ENCODE results near the gene SLC25A51.

SLC25A51 gene

GRCh38 chr9:37936376-37936775, 32.4 kb upstream of the SLC25A51 start:
- no peak for DNase-seq

GRCh38 chr9:37935096-37935495, 31.2 kb upstream of the SLC25A51 start:
- no peak for DNase-seq

GRCh38 chr9:37931592-37931991, 27.7 kb upstream of the SLC25A51 start:
- no peak for DNase-seq

- DNase-seq = peak; percentile 81 to 84
Measured at GRCh38 chr9:37929441-37929895, 25.5 kb upstream of the SLC25A51 start.

- DNase-seq = no peak
Measured at GRCh38 chr9:37928552-37929430, 24.9 kb upstream of the SLC25A51 start.

- DNase-seq = no peak
Measured at GRCh38 chr9:37927601-37928551, 23.9 kb upstream of the SLC25A51 start.

- DNase-seq = no peak
Measured at GRCh38 chr9:37927132-37927531, 23.2 kb upstream of the SLC25A51 start.

- no peak for DNase-seq
Measured at GRCh38 chr9:37926737-37927118, 22.8 kb upstream of the SLC25A51 start.

GRCh38 chr9:37925786-37926736, 22.1 kb upstream of the SLC25A51 start:
- peak; percentile 19 to 25 for DNase-seq

- DNase-seq = no peak
Measured at GRCh38 chr9:37925006-37925405, 21.1 kb upstream of the SLC25A51 start.

GRCh38 chr9:37924538-37924937, 20.6 kb upstream of the SLC25A51 start:
- no peak for DNase-seq

- DNase-seq = no peak
Measured at GRCh38 chr9:37923796-37924427, 20.0 kb upstream of the SLC25A51 start.

- no peak for DNase-seq
Measured at GRCh38 chr9:37923118-37923795, 19.3 kb upstream of the SLC25A51 start.

GRCh38 chr9:37922363-37923117, 18.6 kb upstream of the SLC25A51 start:
- DNase-seq = no peak

GRCh38 chr9:37921546-37922300, 17.8 kb upstream of the SLC25A51 start:
- no peak for DNase-seq

- DNase-seq = no peak
Measured at GRCh38 chr9:37921168-37921510, 17.2 kb upstream of the SLC25A51 start.

GRCh38 chr9:37920471-37921167, 16.7 kb upstream of the SLC25A51 start:
- DNase-seq = peak in 1 of 2 experiments; percentile 11

- DNase-seq = no peak
Measured at GRCh38 chr9:37919956-37920335, 16.0 kb upstream of the SLC25A51 start.

All from Kasumi-1 (cell line).